ENCODE results near the gene MBP. TPM values are rescaled to one million over a fixed set of nuclear protein-coding genes. Genes with fewer than 3 reads are reported as not detected.

The MBP gene
- polyA plus RNA-seq, 1 experiment = 5.3 TPM

DNA sequence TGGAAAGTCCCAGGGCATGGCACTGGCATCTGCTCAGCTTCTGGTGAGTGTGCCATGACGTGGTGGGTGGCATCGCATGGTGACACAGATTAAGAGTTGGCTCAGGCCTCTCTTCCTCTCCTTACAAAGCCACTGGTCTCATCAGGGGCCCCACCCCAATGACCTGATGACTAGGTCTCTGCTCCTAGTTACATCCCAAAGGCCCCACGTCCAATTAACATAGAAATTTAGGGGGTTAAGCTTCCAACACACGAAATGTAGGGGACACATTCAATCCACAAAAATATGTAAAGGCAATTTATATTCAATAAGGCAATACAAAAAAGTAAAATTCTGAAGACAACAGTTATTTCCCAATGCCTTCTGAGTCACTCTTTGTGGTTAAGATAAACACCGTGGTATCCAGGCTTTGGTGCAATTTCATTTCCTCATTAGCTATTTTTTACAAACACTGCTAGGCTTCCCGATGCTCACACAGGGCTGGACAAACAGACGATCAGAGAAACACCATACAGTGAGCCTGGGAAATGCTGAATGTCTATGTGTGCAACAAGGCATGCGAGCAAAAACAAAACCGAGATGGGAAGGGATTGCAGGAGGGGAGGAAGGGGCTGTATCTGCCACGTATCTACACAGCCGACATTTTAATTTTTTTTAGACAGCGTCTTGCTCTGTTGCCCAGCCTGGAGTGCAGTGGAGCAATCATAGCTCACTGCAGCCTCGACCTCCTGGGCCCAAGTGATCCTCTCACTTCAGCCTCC is 67.2 kb downstream of the MBP start:
- CTCF ChIA-PET = interaction anchor here (1.9 kb wide), 1 partner anchor 65 kb away, joined by 7 read pairs; no protein-coding TSS in a partner anchor
- H3K4me3 ChIP-seq (ENCODE audit: low read depth, low read length) = no peak overlapping the region
- no peaks in the 10 kb centered on the region for H3K27me3 ChIP-seq (ENCODE audit: control insufficient read depth, insufficient read depth, low read length)
- TF ChIP-seq, protein P1, sequence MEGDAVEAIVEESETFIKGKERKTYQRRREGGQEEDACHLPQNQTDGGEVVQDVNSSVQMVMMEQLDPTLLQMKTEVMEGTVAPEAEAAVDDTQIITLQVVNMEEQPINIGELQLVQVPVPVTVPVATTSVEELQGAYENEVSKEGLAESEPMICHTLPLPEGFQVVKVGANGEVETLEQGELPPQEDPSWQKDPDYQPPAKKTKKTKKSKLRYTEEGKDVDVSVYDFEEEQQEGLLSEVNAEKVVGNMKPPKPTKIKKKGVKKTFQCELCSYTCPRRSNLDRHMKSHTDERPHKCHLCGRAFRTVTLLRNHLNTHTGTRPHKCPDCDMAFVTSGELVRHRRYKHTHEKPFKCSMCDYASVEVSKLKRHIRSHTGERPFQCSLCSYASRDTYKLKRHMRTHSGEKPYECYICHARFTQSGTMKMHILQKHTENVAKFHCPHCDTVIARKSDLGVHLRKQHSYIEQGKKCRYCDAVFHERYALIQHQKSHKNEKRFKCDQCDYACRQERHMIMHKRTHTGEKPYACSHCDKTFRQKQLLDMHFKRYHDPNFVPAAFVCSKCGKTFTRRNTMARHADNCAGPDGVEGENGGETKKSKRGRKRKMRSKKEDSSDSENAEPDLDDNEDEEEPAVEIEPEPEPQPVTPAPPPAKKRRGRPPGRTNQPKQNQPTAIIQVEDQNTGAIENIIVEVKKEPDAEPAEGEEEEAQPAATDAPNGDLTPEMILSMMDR (IDR thresholded peaks at IDR 0.05; ENCODE audit: low read depth, low read length) = no peak
- POLR2A ChIA-PET = interaction anchor here (1.0 to 1.3 kb wide), 2 partner anchors 37 to 43 kb away, joined by 4 to 6 read pairs; no protein-coding TSS in a partner anchor
- peak overlapping the region; percentile 69 for H3K27ac ChIP-seq (ENCODE audit: low read depth, low read length)
- no peaks in the 10 kb centered on the region; the same call in none of the 2 replicates for H3K9me3 ChIP-seq (ENCODE audit: control insufficient read depth, insufficient read depth, low read length)
- peak; percentile 70 for DNase-seq (ENCODE audit: low read depth, low spot score)

DNA sequence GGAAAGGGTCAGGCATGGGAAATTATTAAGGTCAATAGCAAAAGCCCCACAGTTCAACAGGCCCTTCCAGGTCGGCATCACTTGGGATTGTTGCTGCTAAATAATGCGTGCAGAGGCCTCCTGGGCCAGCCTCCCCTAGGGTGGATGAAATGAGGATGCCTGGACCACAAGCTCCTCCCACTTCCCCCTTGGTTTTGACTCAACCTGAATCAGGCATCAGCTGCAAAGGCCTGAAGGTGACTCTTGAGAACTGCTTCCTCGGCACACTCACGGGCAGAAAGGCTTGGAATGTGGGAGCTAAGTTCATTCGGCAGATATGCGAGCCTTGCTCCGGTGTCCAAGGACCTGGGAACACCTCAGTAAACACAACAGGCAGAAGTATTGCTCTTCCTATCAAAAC is 69.3 kb downstream of the MBP start:
- no peak overlapping the region for H3K27ac ChIP-seq (ENCODE audit: low read depth, low read length)
- CTCF ChIA-PET = interaction anchor here (1.0 to 1.9 kb wide), 3 partner anchors 8 to 149 kb away, joined by 3 to 7 read pairs (median 4); no protein-coding TSS in a partner anchor
- POLR2A ChIA-PET = no interaction called here

DNA sequence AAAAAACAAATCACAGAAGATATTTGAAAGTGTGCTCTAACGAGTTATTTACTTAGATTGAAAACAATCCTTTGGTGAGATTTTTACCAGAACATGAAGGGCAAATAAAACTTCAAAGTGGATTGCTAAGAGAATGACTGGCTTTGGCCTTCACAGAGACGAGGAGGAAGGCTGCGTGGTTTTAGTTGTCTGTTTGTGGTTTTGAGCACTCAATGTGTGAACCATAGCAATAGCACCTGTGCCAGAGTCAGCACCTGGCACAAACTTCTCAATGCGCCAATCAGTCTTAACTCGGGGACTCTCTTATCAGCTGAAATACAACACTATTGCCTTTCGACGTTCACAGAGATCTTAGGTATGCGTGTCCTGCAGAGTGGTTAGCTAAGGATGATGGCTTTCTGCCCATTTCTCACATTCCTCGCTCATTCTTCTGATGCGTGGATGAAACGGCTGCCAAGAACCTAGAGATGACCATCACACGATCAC is 70.0 kb downstream of the MBP start:
- TF ChIP-seq, protein P1 (IDR thresholded peaks at IDR 0.05; ENCODE audit: low read depth, low read length) = no peak
- ChIA-PET POLR2A (no interaction called here), CTCF (interaction anchor here (1.0 to 1.4 kb wide), 2 partner anchors 7 to 140 kb away, joined by 3 to 4 read pairs; no protein-coding TSS in a partner anchor)

More for the DNA sequence above, 69.3 kb downstream of the MBP start:
- no peaks in the 10 kb centered on the region for H3K27me3 ChIP-seq (ENCODE audit: control insufficient read depth, insufficient read depth, low read length)
- no peak overlapping the region for H3K4me3 ChIP-seq (ENCODE audit: low read depth, low read length)
- no peak for DNase-seq (ENCODE audit: low read depth, low spot score)
- TF ChIP-seq, protein P1 (IDR thresholded peaks at IDR 0.05; ENCODE audit: low read depth, low read length) = no peak
- H3K9me3 ChIP-seq (ENCODE audit: control insufficient read depth, insufficient read depth, low read length) = no peaks in the 10 kb centered on the region; the same call in none of the 2 replicates

DNA sequence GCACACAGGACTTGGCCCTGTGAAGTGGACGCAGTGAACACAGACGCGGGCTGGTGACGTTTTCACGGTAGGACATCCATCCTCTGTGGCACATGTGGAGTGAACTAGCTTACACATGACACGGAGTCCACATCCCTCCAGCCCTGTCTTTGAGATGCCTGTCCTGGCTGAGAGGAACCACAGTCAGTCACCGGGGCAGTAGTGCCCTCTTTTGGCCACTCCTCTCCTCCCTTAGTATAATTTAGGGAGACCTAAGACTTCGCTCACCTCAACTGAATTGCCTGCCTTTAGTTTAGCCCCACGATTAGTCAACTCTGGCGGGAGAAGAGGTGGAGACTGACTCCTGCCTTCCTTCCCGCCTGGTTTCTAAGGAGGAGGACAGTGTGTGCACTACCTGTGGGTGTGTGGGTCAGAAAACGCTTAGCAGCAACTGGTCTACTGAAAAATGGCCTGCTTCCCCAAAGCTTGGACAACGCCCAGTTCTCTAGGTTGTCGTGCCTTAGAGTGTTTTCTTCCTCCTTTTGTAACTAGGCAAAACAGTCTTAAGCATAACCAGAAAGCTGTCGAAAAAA is 70.6 kb downstream of the MBP start:
- no peak for DNase-seq (ENCODE audit: low read depth, low spot score)
- ChIA-PET CTCF (interaction anchor here (1.0 to 2.0 kb wide), 5 partner anchors 12 to 149 kb away, joined by 3 to 13 read pairs (median 4); no protein-coding TSS in a partner anchor), POLR2A (interaction anchor here (0.9 to 1.4 kb wide), 2 partner anchors 10 to 46 kb away, joined by 4 to 6 read pairs; no protein-coding TSS in a partner anchor)
- TF ChIP-seq, protein P1 (IDR thresholded peaks at IDR 0.05; ENCODE audit: low read depth, low read length) = no peak
- Histone ChIP-seq H3K27me3 (ENCODE audit: control insufficient read depth, insufficient read depth, low read length) (no peaks in the 10 kb centered on the region), H3K27ac (ENCODE audit: low read depth, low read length) (peak overlapping the region; percentile 53), H3K4me3 (ENCODE audit: low read depth, low read length) (no peak overlapping the region), H3K9me3 (ENCODE audit: control insufficient read depth, insufficient read depth, low read length) (peaks cover 3% of the 10 kb centered on the region)

More for the DNA sequence above, 70.0 kb downstream of the MBP start:
- Histone ChIP-seq H3K27me3 (ENCODE audit: control insufficient read depth, insufficient read depth, low read length) (no peaks in the 10 kb centered on the region), H3K4me3 (ENCODE audit: low read depth, low read length) (no peak overlapping the region), H3K9me3 (ENCODE audit: control insufficient read depth, insufficient read depth, low read length) (peaks cover 3% of the 10 kb centered on the region), H3K27ac (ENCODE audit: low read depth, low read length) (no peak overlapping the region)
- DNase-seq (ENCODE audit: low read depth, low spot score) = peak; percentile 21

Measured in AG04450 (cell line).